Coronary artery (tissue), 2 donors: Measurements from ENCODE around the gene HBG1.

Experiments
- DNase-seq: peaks from one replicate; pipeline ENCODE4 v3.0.0-alpha.2; 2017; ENCODE audit warnings: low spot score
- H3K27ac ChIP-seq, 2 donors: fragments of 200-600 bp; sonication (generic); one replicate each; pipeline ENCODE4 v1.5.1; 2016 to 2019
- H3K4me3 ChIP-seq: fragments of 200-600 bp; sonication (generic); 2 replicates; pipeline ENCODE4 v1.5.1; 2016; ENCODE audit warnings: mild to moderate bottlenecking, moderate library complexity
- CTCF ChIP-seq: fragments of 200-600 bp; sonication (generic); IDR thresholded peaks from one replicate; pipeline ENCODE4 v1.5.1; 2019; ENCODE audit warnings: antibody characterized with exemption

The HBG1 gene

GRCh38 chr11:5200582-5200981 is 49.1 kb downstream of the HBG1 start, which contains the start of gene OR51V1:
TSS of gene OR51V1 (minus strand) at chr11:5200682. CDS start at chr11:5200682, 0 bp downstream.
- Histone ChIP-seq H3K4me3 (no peak within 1 kb of the TSS), H3K27ac (no peak within 1 kb of the TSS)
- DNase-seq: no peak
- no peak for TF ChIP-seq CTCF

- Histone ChIP-seq H3K27ac (no peak overlapping the region), H3K4me3 (no peak overlapping the region)
- no peak for DNase-seq
- TF ChIP-seq CTCF: no peak
These were observed 51.4 kb downstream of the HBG1 start for GRCh38 chr11:5198285-5198684.
